ENCODE measurements around the gene THSD7A.

DNA sequence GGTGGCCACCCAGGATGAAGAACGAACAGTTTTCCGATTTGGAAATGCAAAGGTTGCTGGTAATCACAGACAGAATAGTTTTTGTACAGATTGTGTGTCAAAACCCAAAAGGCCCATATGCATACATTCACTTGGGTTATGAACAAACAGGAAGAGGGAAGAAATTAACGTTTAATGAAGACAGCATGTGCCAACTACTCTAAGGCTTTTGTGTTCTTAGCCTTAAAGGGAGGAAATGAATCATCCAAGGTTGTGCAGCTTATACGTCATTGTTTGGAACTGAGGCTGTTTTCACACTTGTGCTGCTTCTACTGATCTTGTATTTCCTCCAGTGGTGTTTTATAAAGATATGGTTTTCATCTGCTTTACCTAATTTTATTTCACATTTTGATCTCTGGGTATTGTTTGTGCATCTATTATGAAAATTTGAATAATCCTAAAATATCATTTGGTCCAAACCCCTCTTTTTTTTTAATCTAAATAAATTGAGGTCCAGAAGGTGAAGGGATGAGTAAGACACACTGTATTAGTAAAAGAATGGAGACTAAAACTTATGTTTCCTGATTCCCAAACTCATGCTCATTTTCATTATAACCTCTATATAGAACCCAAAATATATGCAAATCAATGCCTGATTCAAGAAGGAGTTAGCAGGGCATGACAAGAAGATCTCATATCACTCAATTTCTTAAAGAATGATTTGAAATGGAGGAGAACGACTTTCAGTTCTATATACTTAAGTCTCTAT is 373.1 kb downstream of the THSD7A start:
- TF ChIP-seq, protein P1, sequence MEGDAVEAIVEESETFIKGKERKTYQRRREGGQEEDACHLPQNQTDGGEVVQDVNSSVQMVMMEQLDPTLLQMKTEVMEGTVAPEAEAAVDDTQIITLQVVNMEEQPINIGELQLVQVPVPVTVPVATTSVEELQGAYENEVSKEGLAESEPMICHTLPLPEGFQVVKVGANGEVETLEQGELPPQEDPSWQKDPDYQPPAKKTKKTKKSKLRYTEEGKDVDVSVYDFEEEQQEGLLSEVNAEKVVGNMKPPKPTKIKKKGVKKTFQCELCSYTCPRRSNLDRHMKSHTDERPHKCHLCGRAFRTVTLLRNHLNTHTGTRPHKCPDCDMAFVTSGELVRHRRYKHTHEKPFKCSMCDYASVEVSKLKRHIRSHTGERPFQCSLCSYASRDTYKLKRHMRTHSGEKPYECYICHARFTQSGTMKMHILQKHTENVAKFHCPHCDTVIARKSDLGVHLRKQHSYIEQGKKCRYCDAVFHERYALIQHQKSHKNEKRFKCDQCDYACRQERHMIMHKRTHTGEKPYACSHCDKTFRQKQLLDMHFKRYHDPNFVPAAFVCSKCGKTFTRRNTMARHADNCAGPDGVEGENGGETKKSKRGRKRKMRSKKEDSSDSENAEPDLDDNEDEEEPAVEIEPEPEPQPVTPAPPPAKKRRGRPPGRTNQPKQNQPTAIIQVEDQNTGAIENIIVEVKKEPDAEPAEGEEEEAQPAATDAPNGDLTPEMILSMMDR (IDR thresholded peaks at IDR 0.05): no peak
- TF ChIP-seq ZNF138 (CRISPR knock-in tag; conservative IDR thresholded peaks at IDR 0.05): no peak
- no peak for TF ChIP-seq SMAD4 (CRISPR knock-in tag; IDR thresholded peaks at IDR 0.05)
